A673 (cell line): Measurements from ENCODE around the gene HSF2BP.

ENCODE experiments used
- CTCF ChIP-seq: fragments of 300-800, 200-600 bp; sonication (generic); conservative IDR thresholded peaks from 2 replicates; pipeline ENCODE4 v1.5.1; 2017; ENCODE audit warnings: low read depth, mild to moderate bottlenecking, antibody characterized with exemption, low read length, moderate library complexity, mixed read lengths
- EZH2 ChIP-seq: fragments of 200-600 bp; sonication (generic); IDR thresholded peaks from 2 replicates; pipeline ENCODE4 v1.6.1; 2017; ENCODE audit warnings: borderline replicate concordance, low read depth, mild to moderate bottlenecking, mixed read lengths, antibody characterized with exemption, low read length; ENCODE audit not compliant: poor library complexity, severe bottlenecking

DNA sequence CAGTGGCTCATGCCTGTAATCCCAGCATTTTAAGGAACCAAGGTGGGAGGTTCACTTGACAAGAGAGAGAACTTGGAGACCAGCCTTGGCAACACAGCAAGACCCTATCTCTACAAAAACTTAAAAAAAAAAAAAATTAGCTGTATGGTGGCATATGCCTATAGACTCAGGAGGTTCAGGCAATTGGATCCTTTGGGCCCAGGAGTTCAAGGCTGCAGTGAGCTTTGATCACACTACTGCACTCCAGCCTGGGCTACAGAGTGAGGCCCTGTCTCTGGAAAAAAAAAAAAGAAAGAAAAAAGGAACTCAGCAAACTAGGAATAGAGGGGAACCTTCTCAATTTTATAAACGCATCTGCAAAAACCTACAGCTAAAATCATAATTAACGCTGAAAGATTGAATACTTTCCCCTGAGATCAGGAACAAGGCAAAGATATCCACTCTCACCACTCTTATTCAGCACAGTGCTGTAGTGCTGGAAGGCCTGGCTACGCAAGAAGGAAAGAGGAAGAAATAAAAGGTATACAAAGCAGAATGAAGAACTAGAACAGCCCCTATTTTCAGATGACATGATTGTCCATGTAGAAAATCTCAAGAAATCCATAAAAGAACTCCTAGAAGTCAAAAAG, 21.6 kb downstream of the HSF2BP start:
- TF ChIP-seq CTCF (no peak), EZH2 (no peak)
